ENCODE results near the gene GPR37.

DNA sequence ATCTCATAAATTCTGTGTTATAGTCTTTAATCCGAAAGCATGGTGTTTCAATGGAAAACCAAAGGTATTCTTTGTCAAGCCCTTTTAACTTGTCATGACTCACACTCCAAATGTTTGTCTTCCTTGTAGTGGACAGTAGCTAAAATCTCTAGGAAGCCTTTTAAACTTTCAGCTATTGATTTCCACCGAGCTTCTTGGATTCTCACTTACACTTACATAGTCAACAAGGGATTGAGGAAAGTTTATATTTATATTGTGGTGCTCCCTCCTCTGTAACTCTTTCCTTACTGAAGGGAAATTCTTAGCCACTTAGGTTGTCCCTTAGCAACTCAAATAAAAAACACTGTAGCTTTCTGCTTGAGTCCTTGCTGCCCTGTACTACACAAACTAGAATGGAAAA lies 31.2 kb upstream of the GPR37 start:
- no peak for TF ChIP-seq POLR2A (IDR thresholded peaks at IDR 0.05; ENCODE audit: extremely low read depth, insufficient read length)
- TF ChIP-seq, protein P1, sequence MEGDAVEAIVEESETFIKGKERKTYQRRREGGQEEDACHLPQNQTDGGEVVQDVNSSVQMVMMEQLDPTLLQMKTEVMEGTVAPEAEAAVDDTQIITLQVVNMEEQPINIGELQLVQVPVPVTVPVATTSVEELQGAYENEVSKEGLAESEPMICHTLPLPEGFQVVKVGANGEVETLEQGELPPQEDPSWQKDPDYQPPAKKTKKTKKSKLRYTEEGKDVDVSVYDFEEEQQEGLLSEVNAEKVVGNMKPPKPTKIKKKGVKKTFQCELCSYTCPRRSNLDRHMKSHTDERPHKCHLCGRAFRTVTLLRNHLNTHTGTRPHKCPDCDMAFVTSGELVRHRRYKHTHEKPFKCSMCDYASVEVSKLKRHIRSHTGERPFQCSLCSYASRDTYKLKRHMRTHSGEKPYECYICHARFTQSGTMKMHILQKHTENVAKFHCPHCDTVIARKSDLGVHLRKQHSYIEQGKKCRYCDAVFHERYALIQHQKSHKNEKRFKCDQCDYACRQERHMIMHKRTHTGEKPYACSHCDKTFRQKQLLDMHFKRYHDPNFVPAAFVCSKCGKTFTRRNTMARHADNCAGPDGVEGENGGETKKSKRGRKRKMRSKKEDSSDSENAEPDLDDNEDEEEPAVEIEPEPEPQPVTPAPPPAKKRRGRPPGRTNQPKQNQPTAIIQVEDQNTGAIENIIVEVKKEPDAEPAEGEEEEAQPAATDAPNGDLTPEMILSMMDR (IDR thresholded peaks at IDR 0.05; ENCODE audit: low read depth, low read length) = no peak
- TF ChIP-seq, protein P2, sequence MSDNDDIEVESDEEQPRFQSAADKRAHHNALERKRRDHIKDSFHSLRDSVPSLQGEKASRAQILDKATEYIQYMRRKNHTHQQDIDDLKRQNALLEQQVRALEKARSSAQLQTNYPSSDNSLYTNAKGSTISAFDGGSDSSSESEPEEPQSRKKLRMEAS (IDR thresholded peaks at IDR 0.05; ENCODE audit: low read depth, low read length) = no peak
- TF ChIP-seq MYC (IDR thresholded peaks at IDR 0.05; ENCODE audit: low read depth, low read length) = no peak

Data from NB4 (cell line).